Measurements from ENCODE around the gene MYL3.

The MYL3 gene

DNA sequence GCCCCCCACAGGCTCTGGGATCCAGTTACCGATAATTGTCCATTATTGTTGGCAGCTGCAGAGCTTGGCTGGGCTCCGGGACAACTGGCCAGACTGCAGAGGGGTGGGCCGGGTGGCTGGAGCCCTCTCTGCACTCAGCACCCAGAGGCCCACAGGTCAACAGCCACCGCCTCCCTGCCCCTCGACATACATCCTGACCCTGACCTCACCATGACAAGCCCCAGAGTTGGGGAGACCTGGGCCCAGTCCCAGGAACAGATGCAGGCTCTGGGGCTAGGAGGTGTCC, 36.7 kb upstream of the MYL3 start:
- no peak for DNase-seq (ENCODE audit: low read depth)

DNA sequence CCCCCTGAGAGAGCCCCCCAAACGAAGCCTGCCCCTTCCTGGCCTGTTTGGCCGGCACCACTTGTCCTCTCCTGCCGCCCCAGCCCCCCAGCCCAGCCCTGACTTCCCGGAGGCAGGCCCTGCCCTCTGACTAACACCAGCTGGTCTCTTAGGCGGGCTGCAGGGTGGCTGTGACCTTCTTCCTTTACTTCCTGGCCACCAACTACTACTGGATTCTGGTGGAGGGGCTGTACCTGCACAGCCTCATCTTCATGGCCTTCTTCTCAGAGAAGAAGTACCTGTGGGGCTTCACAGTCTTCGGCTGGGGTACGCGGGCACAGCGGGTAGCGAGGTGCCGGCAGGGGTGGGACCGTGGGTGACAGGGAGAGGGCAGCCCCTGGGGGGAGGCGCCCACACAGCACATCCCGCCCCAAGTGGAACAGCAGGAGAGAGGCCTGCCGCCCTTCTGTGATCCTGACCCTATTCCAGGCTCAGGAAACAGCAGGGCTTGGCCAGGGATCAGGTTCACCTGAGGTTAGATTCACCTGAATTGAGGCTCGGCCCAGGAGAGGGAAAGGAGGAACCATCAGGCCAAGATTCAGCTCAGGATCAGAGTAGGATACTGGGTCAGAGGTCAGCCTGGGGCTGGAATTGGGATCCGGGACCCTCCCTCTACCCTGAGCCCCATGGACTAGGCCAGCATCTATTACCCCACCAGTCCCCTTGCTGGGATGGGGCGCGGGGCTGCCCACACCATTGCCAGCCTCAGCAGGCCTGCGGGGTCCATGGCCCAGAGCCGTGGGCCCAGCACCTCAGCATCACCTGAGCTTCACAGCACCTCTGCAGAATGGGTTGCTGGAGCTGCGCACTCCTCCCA, 36.1 kb upstream of the MYL3 start:
- H3K4me3 ChIP-seq (ENCODE audit: control insufficient read depth, low read depth, low read length) = no peak overlapping the region
- DNase-seq (ENCODE audit: low read depth) = no peak
- TF ChIP-seq, protein P1, sequence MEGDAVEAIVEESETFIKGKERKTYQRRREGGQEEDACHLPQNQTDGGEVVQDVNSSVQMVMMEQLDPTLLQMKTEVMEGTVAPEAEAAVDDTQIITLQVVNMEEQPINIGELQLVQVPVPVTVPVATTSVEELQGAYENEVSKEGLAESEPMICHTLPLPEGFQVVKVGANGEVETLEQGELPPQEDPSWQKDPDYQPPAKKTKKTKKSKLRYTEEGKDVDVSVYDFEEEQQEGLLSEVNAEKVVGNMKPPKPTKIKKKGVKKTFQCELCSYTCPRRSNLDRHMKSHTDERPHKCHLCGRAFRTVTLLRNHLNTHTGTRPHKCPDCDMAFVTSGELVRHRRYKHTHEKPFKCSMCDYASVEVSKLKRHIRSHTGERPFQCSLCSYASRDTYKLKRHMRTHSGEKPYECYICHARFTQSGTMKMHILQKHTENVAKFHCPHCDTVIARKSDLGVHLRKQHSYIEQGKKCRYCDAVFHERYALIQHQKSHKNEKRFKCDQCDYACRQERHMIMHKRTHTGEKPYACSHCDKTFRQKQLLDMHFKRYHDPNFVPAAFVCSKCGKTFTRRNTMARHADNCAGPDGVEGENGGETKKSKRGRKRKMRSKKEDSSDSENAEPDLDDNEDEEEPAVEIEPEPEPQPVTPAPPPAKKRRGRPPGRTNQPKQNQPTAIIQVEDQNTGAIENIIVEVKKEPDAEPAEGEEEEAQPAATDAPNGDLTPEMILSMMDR (IDR thresholded peaks at IDR 0.05; ENCODE audit: control insufficient read depth, insufficient read depth, low read depth, low read length, missing control alignments) = no peak

More for the DNA sequence above, 36.7 kb upstream of the MYL3 start:
- H3K4me3 ChIP-seq (ENCODE audit: control insufficient read depth, low read depth, low read length) = no peak overlapping the region
- TF ChIP-seq, protein P1 (IDR thresholded peaks at IDR 0.05; ENCODE audit: control insufficient read depth, insufficient read depth, low read depth, low read length, missing control alignments) = no peak

DNA sequence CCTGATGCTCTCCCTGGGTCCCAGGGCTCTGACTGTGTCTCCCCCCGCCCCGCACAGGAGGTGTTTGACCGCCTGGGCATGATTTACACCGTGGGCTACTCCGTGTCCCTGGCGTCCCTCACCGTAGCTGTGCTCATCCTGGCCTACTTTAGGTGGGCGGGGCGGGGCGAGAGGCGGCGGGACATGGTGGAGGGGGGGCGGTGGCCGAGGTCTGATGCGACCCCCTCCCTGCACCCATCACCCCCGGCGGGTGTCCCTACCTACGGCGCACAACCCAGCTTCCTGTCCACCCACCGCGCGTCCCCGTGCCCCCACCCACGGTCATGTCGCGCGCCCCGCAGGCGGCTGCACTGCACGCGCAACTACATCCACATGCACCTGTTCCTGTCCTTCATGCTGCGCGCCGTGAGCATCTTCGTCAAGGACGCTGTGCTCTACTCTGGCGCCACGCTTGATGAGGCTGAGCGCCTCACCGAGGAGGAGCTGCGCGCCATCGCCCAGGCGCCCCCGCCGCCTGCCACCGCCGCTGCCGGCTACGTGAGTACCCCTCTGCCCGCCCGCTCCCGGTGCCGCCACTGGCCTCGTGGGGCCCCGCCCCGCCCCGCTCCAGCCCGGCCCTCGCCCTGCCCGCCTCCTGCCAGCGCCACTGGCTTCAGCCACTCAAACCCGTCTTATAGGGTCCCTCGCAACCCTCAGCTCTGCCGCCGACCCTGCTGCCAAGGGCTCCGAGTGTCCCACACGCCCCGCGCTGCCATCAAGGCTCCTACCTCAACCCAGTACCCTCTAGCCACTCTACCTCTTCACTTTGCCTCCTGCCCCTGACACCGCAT, 35.3 kb upstream of the MYL3 start:
- TF ChIP-seq, protein P1 (IDR thresholded peaks at IDR 0.05; ENCODE audit: control insufficient read depth, insufficient read depth, low read depth, low read length, missing control alignments) = no peak
- H3K4me3 ChIP-seq (ENCODE audit: control insufficient read depth, low read depth, low read length) = no peak overlapping the region
- DNase-seq (ENCODE audit: low read depth) = no peak

DNA sequence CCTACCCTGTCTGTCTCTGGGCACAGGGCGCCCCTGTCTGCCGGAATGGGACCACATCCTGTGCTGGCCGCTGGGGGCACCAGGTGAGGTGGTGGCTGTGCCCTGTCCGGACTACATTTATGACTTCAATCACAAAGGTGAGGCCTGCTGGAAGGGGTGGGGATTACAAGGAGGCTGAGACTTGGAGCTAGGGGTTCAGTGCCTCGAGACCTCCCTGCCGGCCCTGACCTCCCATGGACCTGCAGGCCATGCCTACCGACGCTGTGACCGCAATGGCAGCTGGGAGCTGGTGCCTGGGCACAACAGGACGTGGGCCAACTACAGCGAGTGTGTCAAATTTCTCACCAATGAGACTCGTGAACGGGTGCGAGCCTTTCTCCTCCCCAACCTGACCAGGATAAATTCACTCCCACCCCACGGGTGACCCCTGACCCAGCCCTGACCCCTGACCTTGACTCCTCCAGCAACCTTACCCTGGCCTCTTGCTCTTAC, 34.6 kb upstream of the MYL3 start:
- TF ChIP-seq, protein P1 (IDR thresholded peaks at IDR 0.05; ENCODE audit: control insufficient read depth, insufficient read depth, low read depth, low read length, missing control alignments) = no peak
- no peak for DNase-seq (ENCODE audit: low read depth)
- no peak overlapping the region for H3K4me3 ChIP-seq (ENCODE audit: control insufficient read depth, low read depth, low read length)

GRCh38 chr3:46897031-46897430, 33.8 kb upstream of the MYL3 start:
- DNase-seq (ENCODE audit: low read depth) = no peak
- H3K4me3 ChIP-seq (ENCODE audit: control insufficient read depth, low read depth, low read length) = no peak overlapping the region
- TF ChIP-seq, protein P1 (IDR thresholded peaks at IDR 0.05; ENCODE audit: control insufficient read depth, insufficient read depth, low read depth, low read length, missing control alignments) = no peak

DNA sequence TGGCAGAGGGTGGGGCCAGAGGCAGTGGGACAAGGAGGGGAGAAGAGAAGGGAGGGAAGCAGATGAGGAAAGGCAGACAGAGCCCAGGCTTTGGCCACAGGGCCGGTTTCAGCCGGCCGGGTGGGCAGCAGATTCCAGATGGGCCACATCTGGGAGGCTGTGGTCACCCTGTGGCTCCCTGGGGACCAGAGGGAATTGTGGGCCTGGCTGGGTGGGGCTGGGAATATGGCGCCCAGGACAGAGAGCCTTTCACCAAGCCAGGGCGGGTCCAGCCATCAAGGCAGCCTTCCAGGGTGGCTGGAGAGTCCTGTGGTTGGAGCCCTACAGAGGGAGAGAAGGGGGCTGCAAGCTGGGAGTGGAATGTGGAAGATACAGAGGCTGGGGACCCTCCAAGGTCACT, 33.1 kb upstream of the MYL3 start:
- no peak for DNase-seq (ENCODE audit: low read depth)
- H3K4me3 ChIP-seq (ENCODE audit: control insufficient read depth, low read depth, low read length) = no peak overlapping the region
- TF ChIP-seq, protein P1 (IDR thresholded peaks at IDR 0.05; ENCODE audit: control insufficient read depth, insufficient read depth, low read depth, low read length, missing control alignments) = no peak
